AG09309 (cell line): ENCODE measurements around the gene EVI5.
"Not testable (repeated sequence)": the region's sequence is repeated elsewhere in the genome, so short reads cannot be mapped to it uniquely, and the experiment has no call there.

ENCODE experiments used
- DNase-seq: peaks from one replicate; pipeline ENCODE4 v3.0.0-alpha.2; 2010; ENCODE audit warnings: low read depth
- H3K4me3 ChIP-seq: 2 replicates; pipeline ENCODE4 v1.5.1; 2011; ENCODE audit warnings: mild to moderate bottlenecking, low read depth, low read length, moderate library complexity; ENCODE audit not compliant: control insufficient read depth
- CTCF ChIP-seq: IDR thresholded peaks from 2 replicates; pipeline ENCODE4 v1.5.1; 2011; ENCODE audit warnings: mild to moderate bottlenecking, low read depth, low read length, inconsistent platforms; ENCODE audit not compliant: insufficient read depth, control insufficient read depth; ENCODE audit errors: missing control alignments

Gene EVI5

GRCh38 chr1:92754000-92754718, 30.7 kb downstream of the EVI5 start:
- DNase-seq = peak; percentile 73
- no peak overlapping the region for H3K4me3 ChIP-seq
- TF ChIP-seq CTCF = no peak

GRCh38 chr1:92752719-92753118, 32.2 kb downstream of the EVI5 start:
- DNase-seq = no peak
- H3K4me3 ChIP-seq = no peak overlapping the region
- no peak for TF ChIP-seq CTCF

DNA sequence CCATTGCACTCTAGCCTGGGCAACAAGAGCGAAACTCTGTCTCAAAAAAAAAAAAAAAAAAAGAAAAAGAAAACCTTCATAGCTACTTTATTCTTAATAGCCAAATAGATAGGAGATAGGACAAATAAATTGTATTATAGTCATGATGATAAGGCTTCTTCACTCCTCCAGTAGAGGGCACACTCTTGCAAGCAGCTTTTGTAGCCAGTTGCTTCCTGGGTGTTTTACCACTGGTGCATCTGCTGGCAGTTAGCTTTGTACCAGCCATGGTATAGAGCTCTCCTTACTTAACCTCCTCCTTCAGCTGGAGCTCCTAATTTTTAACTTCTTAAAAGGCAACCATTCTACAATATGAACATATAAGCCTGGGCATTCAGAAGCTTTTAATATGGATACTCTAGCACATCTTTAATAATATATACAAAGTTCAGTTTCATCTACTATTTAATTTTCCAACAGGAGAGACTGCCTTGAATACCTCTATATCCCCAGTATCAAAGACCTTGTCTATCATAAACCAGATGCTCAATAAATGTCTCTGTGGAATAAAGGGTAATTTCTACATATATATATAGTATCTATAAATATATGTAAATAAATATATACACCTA, 35.8 kb downstream of the EVI5 start:
- DNase-seq = no peak
- TF ChIP-seq CTCF = peak; percentile 81
- H3K4me3 ChIP-seq = no peak overlapping the region

GRCh38 chr1:92748138-92748537, 36.8 kb downstream of the EVI5 start:
- H3K4me3 ChIP-seq = no peak overlapping the region
- TF ChIP-seq CTCF = peak; percentile 10
- DNase-seq = no peak

- H3K4me3 ChIP-seq = no peak overlapping the region
- no peak for DNase-seq
- TF ChIP-seq CTCF = no peak
Observed at GRCh38 chr1:92747735-92748134, 37.2 kb downstream of the EVI5 start.

GRCh38 chr1:92746255-92746654, 38.7 kb downstream of the EVI5 start:
- H3K4me3 ChIP-seq, DNase-seq: not testable (repeated sequence)

GRCh38 chr1:92743221-92743620, 41.7 kb downstream of the EVI5 start:
- TF ChIP-seq CTCF = no peak
- DNase-seq = no peak
- H3K4me3 ChIP-seq = no peak overlapping the region
